ENCODE results near the gene RNF167. TPM values are rescaled to one million over a fixed set of nuclear protein-coding genes. Genes with fewer than 3 reads are reported as not detected.

RNF167 gene
- total RNA-seq, 1 donor from 2014 or later = 108 TPM

- ATAC-seq (ENCODE audit: low read depth) (peak; percentile 22), DNase-seq (peak; percentile 46)
- intact Hi-C loops (cut with micrococcal nuclease) = loop anchor here (5.0 kb wide), 2 partner anchors 177 to 333 kb away; partner anchors contain the start of gene ZFP3
- peak overlapping the region; percentile 50 for H3K27ac Mint-ChIP-seq
- TF ChIP-seq, protein P1, sequence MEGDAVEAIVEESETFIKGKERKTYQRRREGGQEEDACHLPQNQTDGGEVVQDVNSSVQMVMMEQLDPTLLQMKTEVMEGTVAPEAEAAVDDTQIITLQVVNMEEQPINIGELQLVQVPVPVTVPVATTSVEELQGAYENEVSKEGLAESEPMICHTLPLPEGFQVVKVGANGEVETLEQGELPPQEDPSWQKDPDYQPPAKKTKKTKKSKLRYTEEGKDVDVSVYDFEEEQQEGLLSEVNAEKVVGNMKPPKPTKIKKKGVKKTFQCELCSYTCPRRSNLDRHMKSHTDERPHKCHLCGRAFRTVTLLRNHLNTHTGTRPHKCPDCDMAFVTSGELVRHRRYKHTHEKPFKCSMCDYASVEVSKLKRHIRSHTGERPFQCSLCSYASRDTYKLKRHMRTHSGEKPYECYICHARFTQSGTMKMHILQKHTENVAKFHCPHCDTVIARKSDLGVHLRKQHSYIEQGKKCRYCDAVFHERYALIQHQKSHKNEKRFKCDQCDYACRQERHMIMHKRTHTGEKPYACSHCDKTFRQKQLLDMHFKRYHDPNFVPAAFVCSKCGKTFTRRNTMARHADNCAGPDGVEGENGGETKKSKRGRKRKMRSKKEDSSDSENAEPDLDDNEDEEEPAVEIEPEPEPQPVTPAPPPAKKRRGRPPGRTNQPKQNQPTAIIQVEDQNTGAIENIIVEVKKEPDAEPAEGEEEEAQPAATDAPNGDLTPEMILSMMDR (IDR thresholded peaks at IDR 0.05) = no peak
- CTCF ChIA-PET = interaction anchor here (1.0 to 1.5 kb wide), 4 partner anchors 11 to 333 kb away, joined by 3 to 6 read pairs (median 4); partner anchors contain the start of genes RNF167 and SLC25A11
- peaks cover 47% of the 10 kb centered on the region for H3K4me1 Mint-ChIP-seq
- H3K4me3 Mint-ChIP-seq = peak overlapping the region; percentile 87
- no peaks in the 10 kb centered on the region for H3K27me3 Mint-ChIP-seq
- H3K9me3 Mint-ChIP-seq = no peaks in the 10 kb centered on the region
- POLR2A ChIA-PET = interaction anchor here (1.0 to 4.7 kb wide), 6 partner anchors 39 to 190 kb away, joined by 3 to 26 read pairs (median 9); partner anchors contain the start of genes ARRB2, RNF167, SLC25A11 and SPAG7
- H3K36me3 Mint-ChIP-seq (ENCODE audit: low read depth) = peaks cover 15% of the 10 kb centered on the region
Observed at GRCh38 chr17:4900231-4901107, 39.6 kb upstream of the RNF167 start.

DNA sequence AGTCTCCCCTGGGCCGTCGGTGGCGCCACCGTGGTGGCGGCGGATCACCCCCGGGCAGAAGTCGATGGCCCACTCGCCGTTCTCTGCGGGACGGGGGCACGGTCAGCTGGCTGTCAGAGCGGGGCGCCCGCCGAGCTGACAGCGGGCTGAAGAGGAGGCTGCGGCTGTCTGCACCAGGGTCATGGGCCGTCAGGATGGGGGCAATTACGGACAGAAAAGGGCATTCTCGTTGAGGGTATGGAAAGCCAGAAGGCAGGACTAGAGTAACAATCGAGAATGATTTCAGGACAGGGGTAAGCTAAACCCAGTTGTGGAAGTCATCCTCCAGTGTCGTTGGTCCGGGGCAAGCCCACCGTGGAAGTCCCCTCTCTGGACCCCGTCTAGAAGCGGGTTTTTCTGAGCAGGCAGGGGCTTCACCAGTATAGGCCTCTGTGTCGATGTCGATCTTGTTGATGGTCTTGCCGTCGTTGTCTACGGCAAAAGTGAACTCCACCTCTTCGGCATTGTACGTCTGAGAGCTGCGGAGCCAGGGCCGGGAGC, 38.9 kb upstream of the RNF167 start:
- POLR2A ChIA-PET = interaction anchor here (2.4 to 4.7 kb wide), 3 partner anchors 39 to 190 kb away, joined by 8 to 26 read pairs (median 10); partner anchors contain the start of genes ARRB2, RNF167 and SLC25A11
- no peaks in the 10 kb centered on the region for H3K27me3 Mint-ChIP-seq
- intact Hi-C loops (cut with micrococcal nuclease) = loop anchor here (5.0 kb wide), 2 partner anchors 176 to 334 kb away; partner anchors contain the start of gene ZFP3

DNA sequence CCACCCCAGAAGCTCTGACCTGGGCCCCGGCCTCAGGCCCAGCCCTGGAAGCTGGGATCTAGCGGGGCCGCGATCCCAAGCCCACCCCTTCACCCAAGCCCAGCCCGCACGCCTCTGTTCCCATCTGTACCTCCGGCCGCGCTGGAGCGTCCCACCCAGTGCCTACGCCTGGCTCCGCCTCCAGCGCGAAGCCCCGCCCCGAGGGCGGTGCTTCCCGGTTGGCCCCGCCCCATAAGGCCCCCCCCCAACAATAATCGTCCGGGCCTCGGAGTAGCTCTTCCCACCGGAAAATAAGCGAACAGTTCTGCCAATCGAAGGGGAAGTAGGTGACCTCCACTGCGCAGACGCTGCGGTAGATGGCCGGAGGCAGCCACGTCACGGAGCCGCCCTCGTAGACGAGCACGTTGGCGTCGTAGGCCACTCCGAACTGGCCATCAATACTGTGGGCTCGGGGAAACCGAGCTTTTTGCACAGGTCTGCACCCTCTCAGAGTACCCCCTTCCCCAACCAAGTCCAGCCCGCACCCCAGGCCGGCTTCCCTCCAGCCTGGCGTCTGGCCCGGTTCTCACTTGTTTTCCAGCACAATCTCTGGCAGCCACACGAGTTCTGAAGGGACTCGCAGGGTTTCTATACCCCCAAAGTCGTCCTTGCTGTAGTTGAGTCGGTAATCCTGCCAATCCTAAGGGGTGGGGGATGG, 38.3 kb upstream of the RNF167 start:
- DNase-seq = no peak
- CTCF ChIA-PET = interaction anchor here (0.6 to 2.0 kb wide), 3 partner anchors 34 to 160 kb away, joined by 3 to 10 read pairs (median 6); partner anchors contain the start of gene CAMTA2
- Mint-ChIP-seq H3K27me3 (peaks cover under 1% of the 10 kb centered on the region), H3K4me1 (peaks cover 47% of the 10 kb centered on the region), H3K27ac (peak overlapping the region; percentile 46), H3K36me3 (ENCODE audit: low read depth) (peaks cover 6% of the 10 kb centered on the region), H3K9me3 (no peaks in the 10 kb centered on the region), H3K4me3 (peak overlapping the region; percentile 15)
- no peak for ATAC-seq (ENCODE audit: low read depth)
- TF ChIP-seq, protein P1 (IDR thresholded peaks at IDR 0.05) = no peak
- POLR2A ChIA-PET = interaction anchor here (0.6 to 4.7 kb wide), 5 partner anchors 13 to 191 kb away, joined by 5 to 26 read pairs (median 8); partner anchors contain the start of genes ARRB2, RNF167 and SLC25A11
- intact Hi-C loops (cut with micrococcal nuclease) = loop anchor here (5.0 kb wide), 2 partner anchors 176 to 334 kb away; partner anchors contain the start of gene ZFP3

More for the DNA sequence above, 38.9 kb upstream of the RNF167 start:
- CTCF ChIA-PET = interaction anchor here (1.5 kb wide), 1 partner anchor 161 kb away, joined by 3 read pairs; no protein-coding TSS in a partner anchor
- TF ChIP-seq, protein P1 (IDR thresholded peaks at IDR 0.05) = no peak
- peaks cover 47% of the 10 kb centered on the region for H3K4me1 Mint-ChIP-seq
- peak overlapping the region; percentile 87 for H3K4me3 Mint-ChIP-seq
- H3K36me3 Mint-ChIP-seq (ENCODE audit: low read depth) = peaks cover 10% of the 10 kb centered on the region
- no peaks in the 10 kb centered on the region for H3K9me3 Mint-ChIP-seq
- peak overlapping the region; percentile 50 for H3K27ac Mint-ChIP-seq
- DNase-seq (no peak), ATAC-seq (ENCODE audit: low read depth) (no peak)

GRCh38 chr17:4902540-4902939, 37.5 kb upstream of the RNF167 start:
- CTCF ChIA-PET = interaction anchor here (0.6 to 2.0 kb wide), 2 partner anchors 35 to 85 kb away, joined by 6 to 10 read pairs; partner anchors contain the start of gene CAMTA2
- DNase-seq (no peak), ATAC-seq (ENCODE audit: low read depth) (no peak)
- Mint-ChIP-seq H3K4me1 (peaks cover 47% of the 10 kb centered on the region), H3K27me3 (peaks cover 2% of the 10 kb centered on the region), H3K4me3 (peak overlapping the region; percentile 49), H3K9me3 (no peaks in the 10 kb centered on the region), H3K27ac (peak overlapping the region; percentile 73), H3K36me3 (ENCODE audit: low read depth) (no peaks in the 10 kb centered on the region)
- intact Hi-C loops (cut with micrococcal nuclease) = loop anchor here (5.0 kb wide), 2 partner anchors 175 to 335 kb away; partner anchors contain the start of gene ZFP3
- TF ChIP-seq, protein P1 (IDR thresholded peaks at IDR 0.05) = no peak
- POLR2A ChIA-PET = interaction anchor here (0.8 to 4.7 kb wide), 3 partner anchors 37 to 64 kb away, joined by 3 to 26 read pairs (median 8); partner anchors contain the start of genes PFN1, RNF167 and SLC25A11
